DND-41 (cell line): ENCODE data around the gene PITX3.

Experiments used
- ATAC-seq: fragments of 200-7000 bp; cut with Tn5 transposase; 3 replicates; pipeline ENCODE4 v1.9.1; 2021; ENCODE audit warnings: low read depth; ENCODE audit not compliant: insufficient read depth
- DNase-seq: peaks from one replicate; pipeline ENCODE4 v3.0.0-alpha.2; 2020
- H2AFZ ChIP-seq: 2 replicates; pipeline ENCODE4 v1.6.0; 2012; ENCODE audit warnings: low read depth, low read length
- H3K27ac ChIP-seq: 2 replicates; pipeline ENCODE4 v1.5.1; 2012; ENCODE audit warnings: low read length, inconsistent platforms
- H3K27me3 ChIP-seq: fragments of 200-600 bp; sonication (generic); 2 replicates; pipeline ENCODE4 v1.6.0; 2012; ENCODE audit warnings: low read length, mild to moderate bottlenecking, inconsistent platforms; ENCODE audit not compliant: insufficient read depth, poor library complexity
- H3K36me3 ChIP-seq: 2 replicates; pipeline ENCODE4 v1.5.1; 2012; ENCODE audit warnings: low read length, inconsistent platforms; ENCODE audit not compliant: insufficient read depth
- H3K4me1 ChIP-seq: 2 replicates; pipeline ENCODE4 v1.5.1; 2012; ENCODE audit warnings: mild to moderate bottlenecking, low read length; ENCODE audit not compliant: insufficient read depth
- H3K4me2 ChIP-seq: 2 replicates; pipeline ENCODE4 v1.6.0; 2012; ENCODE audit warnings: mild to moderate bottlenecking, moderate library complexity, low read length, inconsistent platforms; ENCODE audit not compliant: insufficient read depth
- H3K4me3 ChIP-seq, 2 experiments: fragments of 200-600 bp in 1 of 2; shearing (Covaris generic) in 1 of 2; 2 replicates each; pipeline ENCODE4 v1.5.1; 2012 to 2016; ENCODE audit warnings: inconsistent platforms in 2 of 2, low read length in 2 of 2, mild to moderate bottlenecking in 2 of 2, low read depth in 1 of 2, moderate library complexity in 1 of 2
- H3K79me2 ChIP-seq: 2 replicates; pipeline ENCODE4 v1.6.0; 2012; ENCODE audit warnings: low read length, inconsistent platforms; ENCODE audit not compliant: insufficient read depth
- H3K9ac ChIP-seq: 2 replicates; pipeline ENCODE4 v1.6.0; 2012; ENCODE audit warnings: low read depth, mild to moderate bottlenecking, inconsistent platforms, low read length, moderate library complexity
- H3K9me3 ChIP-seq: 2 replicates; pipeline ENCODE4 v1.5.1; 2012; ENCODE audit warnings: low read length, moderate library complexity, mild to moderate bottlenecking, inconsistent platforms; ENCODE audit not compliant: insufficient read depth, severe bottlenecking
- H4K20me1 ChIP-seq: 2 replicates; pipeline ENCODE4 v1.6.0; 2012; ENCODE audit warnings: low read length; ENCODE audit not compliant: insufficient read depth
- EZH2 ChIP-seq: IDR thresholded peaks from 3 replicates; pipeline ENCODE4 v1.6.1; 2012; ENCODE audit warnings: borderline replicate concordance, low read depth, mild to moderate bottlenecking, moderate library complexity, low read length, inconsistent platforms; ENCODE audit not compliant: severe bottlenecking
- TF ChIP-seq, protein P1 (sequence below): IDR thresholded peaks from 2 replicates; pipeline ENCODE4 v1.5.1; 2012; ENCODE audit warnings: borderline replicate concordance, low read length, moderate library complexity, mild to moderate bottlenecking; ENCODE audit not compliant: poor library complexity, severe bottlenecking; ENCODE audit errors: extremely low read depth

The PITX3 gene

DNA sequence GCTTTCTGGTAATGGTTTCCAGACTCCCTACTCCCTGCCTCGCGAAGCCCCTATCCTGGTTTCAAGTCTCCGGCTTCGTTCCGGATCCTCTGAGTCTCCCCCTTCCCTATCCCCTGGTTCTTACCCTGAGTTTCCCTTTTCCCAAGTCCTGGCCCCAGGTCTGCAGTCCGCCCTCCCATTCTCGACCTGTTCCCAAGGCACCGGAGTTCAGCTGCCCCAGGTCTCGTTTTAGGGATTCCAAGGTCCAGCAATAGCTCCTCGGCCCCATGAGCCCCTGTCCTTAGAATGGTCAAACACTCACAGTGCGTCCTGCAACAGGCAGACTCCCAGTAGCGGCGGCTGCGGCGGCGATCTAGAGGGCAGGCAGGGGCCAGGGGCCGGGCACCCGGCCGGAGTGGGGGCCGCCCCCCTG is 274 bp downstream of the PITX3 start:
- H4K20me1 ChIP-seq: peaks cover 3% of the 10 kb centered on the region; the same call in 1 of the 2 replicates
- H3K9ac ChIP-seq: no peak overlapping the region
- peaks cover 7% of the 10 kb centered on the region for H3K79me2 ChIP-seq
- no peaks in the 10 kb centered on the region; the same call in 1 of the 2 replicates for H3K36me3 ChIP-seq
- no peak overlapping the region for H3K4me3 ChIP-seq
- DNase-seq (no peak), ATAC-seq (no peak)
- no peak overlapping the region for H3K4me2 ChIP-seq
- H2AFZ ChIP-seq: no peak overlapping the region
- peaks cover 10% of the 10 kb centered on the region for H3K4me1 ChIP-seq
- H3K27ac ChIP-seq: no peak overlapping the region
- H3K9me3 ChIP-seq: no peaks in the 10 kb centered on the region
- TF ChIP-seq, protein P1, sequence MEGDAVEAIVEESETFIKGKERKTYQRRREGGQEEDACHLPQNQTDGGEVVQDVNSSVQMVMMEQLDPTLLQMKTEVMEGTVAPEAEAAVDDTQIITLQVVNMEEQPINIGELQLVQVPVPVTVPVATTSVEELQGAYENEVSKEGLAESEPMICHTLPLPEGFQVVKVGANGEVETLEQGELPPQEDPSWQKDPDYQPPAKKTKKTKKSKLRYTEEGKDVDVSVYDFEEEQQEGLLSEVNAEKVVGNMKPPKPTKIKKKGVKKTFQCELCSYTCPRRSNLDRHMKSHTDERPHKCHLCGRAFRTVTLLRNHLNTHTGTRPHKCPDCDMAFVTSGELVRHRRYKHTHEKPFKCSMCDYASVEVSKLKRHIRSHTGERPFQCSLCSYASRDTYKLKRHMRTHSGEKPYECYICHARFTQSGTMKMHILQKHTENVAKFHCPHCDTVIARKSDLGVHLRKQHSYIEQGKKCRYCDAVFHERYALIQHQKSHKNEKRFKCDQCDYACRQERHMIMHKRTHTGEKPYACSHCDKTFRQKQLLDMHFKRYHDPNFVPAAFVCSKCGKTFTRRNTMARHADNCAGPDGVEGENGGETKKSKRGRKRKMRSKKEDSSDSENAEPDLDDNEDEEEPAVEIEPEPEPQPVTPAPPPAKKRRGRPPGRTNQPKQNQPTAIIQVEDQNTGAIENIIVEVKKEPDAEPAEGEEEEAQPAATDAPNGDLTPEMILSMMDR: no peak
- no peak for TF ChIP-seq EZH2
- H3K27me3 ChIP-seq: peaks cover 18% of the 10 kb centered on the region

DNA sequence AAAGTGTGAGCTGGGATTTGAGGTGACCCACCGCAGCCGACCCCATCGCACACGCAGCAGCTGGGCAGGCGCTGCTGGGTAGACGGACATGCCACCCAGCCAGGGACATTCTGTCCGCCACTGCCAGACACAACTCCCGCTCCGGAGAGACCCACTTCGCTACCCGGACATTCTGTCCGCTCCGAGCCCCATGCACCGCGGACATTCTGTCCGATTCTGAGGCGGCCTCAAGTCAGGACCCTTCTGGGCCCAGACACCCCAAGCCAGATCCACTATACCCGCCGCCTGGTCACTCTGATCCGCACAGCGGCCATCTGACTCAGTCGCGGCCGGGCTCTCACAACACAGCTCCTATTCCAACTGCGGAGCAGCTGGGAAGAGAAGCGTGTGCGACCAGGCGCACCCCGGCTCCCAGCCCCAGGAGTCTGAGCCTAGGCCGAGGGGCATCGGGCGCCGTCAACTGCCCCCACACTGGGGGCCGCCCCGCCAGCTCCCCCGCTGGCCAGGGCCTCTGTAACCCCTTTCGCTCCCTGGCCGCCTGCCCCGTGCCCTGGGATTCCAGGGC is 763 bp downstream of the PITX3 start:
- H2AFZ ChIP-seq: no peak overlapping the region
- TF ChIP-seq EZH2: no peak
- TF ChIP-seq, protein P1: no peak
- H3K27me3 ChIP-seq: peaks cover 22% of the 10 kb centered on the region
- H3K4me3 ChIP-seq: no peak overlapping the region
- peaks cover 2% of the 10 kb centered on the region for H3K79me2 ChIP-seq
- ATAC-seq (no peak), DNase-seq (no peak)
- peaks cover 10% of the 10 kb centered on the region for H3K4me1 ChIP-seq
- H3K9ac ChIP-seq: no peak overlapping the region
- no peak overlapping the region for H3K4me2 ChIP-seq
- H3K9me3 ChIP-seq: no peaks in the 10 kb centered on the region
- 0 out of 2 replicates have a peak, but pooled peaks cover 4% of the 10 kb centered on the region for H4K20me1 ChIP-seq
- no peak overlapping the region for H3K27ac ChIP-seq
- no peaks in the 10 kb centered on the region; the same call in 1 of the 2 replicates for H3K36me3 ChIP-seq

DNA sequence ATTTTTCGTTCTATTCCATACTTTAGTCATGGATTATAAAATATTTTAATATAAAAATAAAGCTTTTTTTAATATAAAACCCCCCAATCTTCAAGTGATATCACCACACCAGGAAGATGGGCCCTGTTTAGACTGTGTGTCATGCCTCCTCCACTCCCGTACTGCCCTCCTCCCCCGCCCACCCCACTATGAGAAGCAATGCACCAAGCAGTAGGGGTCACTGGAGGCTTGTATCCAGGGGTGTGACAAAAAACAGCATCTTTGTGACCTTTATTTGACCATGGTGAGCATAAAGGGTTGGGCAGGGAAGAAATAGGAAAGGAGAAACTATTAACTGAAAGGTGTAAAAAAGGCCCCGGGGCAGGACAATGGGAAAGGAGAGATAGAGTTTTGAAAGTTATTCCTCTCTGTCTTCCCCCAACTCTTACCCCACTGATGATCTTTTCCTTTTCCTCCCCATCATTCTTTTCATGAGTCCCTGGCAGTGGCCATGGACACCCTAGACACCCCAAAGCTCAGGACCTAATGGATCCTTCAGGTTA is 3.5 kb downstream of the PITX3 start:
- Histone ChIP-seq H3K9me3 (no peaks in the 10 kb centered on the region), H3K27me3 (peaks cover 22% of the 10 kb centered on the region), H3K9ac (no peak overlapping the region), H4K20me1 (0 out of 2 replicates have a peak, but pooled peaks cover 4% of the 10 kb centered on the region), H2AFZ (no peak overlapping the region), H3K79me2 (no peaks in the 10 kb centered on the region), H3K4me3 (no peak overlapping the region), H3K4me1 (no peaks in the 10 kb centered on the region), H3K36me3 (no peaks in the 10 kb centered on the region), H3K27ac (no peak overlapping the region), H3K4me2 (no peak overlapping the region)
- DNase-seq (no peak), ATAC-seq (no peak)
- TF ChIP-seq EZH2: no peak
- TF ChIP-seq, protein P1: no peak
